H9 (cell line): ENCODE measurements around the gene UBAC2. TPM values are rescaled to one million over a fixed set of nuclear protein-coding genes. Genes with fewer than 3 reads are reported as not detected.

Experiments used
- DNase-seq: peaks from one replicate; pipeline ENCODE4 v3.0.0-alpha.2; 2017
- H2AFZ ChIP-seq: one replicate; pipeline ENCODE4 v1.6.1; 2013; ENCODE audit warnings: mild to moderate bottlenecking, low read length, control low read depth, moderate library complexity
- H2AK5ac ChIP-seq: 2 replicates; pipeline ENCODE4 v1.6.1; 2013; ENCODE audit warnings: low read length, control low read depth, mixed read lengths; ENCODE audit not compliant: insufficient read length
- H2BK120ac ChIP-seq: one replicate; pipeline ENCODE4 v1.6.1; 2013; ENCODE audit warnings: low read depth, mild to moderate bottlenecking, low read length, control low read depth, inconsistent platforms; ENCODE audit not compliant: poor library complexity, severe bottlenecking
- H2BK12ac ChIP-seq: 2 replicates; pipeline ENCODE4 v1.6.1; 2013; ENCODE audit warnings: low read length, control low read depth, mixed read lengths, low read depth; ENCODE audit not compliant: insufficient read length
- H2BK15ac ChIP-seq: 2 replicates; pipeline ENCODE4 v1.6.1; 2013; ENCODE audit warnings: low read depth, low read length, control low read depth
- H2BK20ac ChIP-seq: one replicate; pipeline ENCODE4 v1.6.1; 2013; ENCODE audit warnings: low read depth, mild to moderate bottlenecking, low read length, control low read depth, inconsistent platforms; ENCODE audit not compliant: poor library complexity, severe bottlenecking
- H2BK5ac ChIP-seq: 2 replicates; pipeline ENCODE4 v1.6.1; 2013; ENCODE audit warnings: low read length, control low read depth, mixed read lengths; ENCODE audit not compliant: insufficient read length
- H3K14ac ChIP-seq: 2 replicates; pipeline ENCODE4 v1.6.1; 2013; ENCODE audit warnings: low read length, control low read depth; ENCODE audit not compliant: insufficient read depth
- H3K18ac ChIP-seq: 2 replicates; pipeline ENCODE4 v1.6.1; 2013; ENCODE audit warnings: low read depth, mild to moderate bottlenecking, mixed read lengths, low read length, control low read depth; ENCODE audit not compliant: insufficient read length
- H3K23ac ChIP-seq: 2 replicates; pipeline ENCODE4 v1.6.1; 2013; ENCODE audit warnings: low read length, control low read depth, mixed read lengths, low read depth; ENCODE audit not compliant: insufficient read length
- H3K23me2 ChIP-seq: 2 replicates; pipeline ENCODE4 v1.6.1; 2013; ENCODE audit warnings: low read depth, mild to moderate bottlenecking, mixed read lengths, low read length, control low read depth; ENCODE audit not compliant: insufficient read length, poor library complexity, severe bottlenecking
- H3K27ac ChIP-seq: 2 replicates; pipeline ENCODE4 v1.5.1; 2013; ENCODE audit warnings: low read length, control low read depth, mixed read lengths, low read depth; ENCODE audit not compliant: insufficient read length
- H3K27me3 ChIP-seq: 2 replicates; pipeline ENCODE4 v1.6.1; 2013; ENCODE audit warnings: low read length, control low read depth, inconsistent platforms; ENCODE audit not compliant: insufficient read depth
- H3K4ac ChIP-seq: 2 replicates; pipeline ENCODE4 v1.6.1; 2013; ENCODE audit warnings: low read depth, mild to moderate bottlenecking, control low read depth, inconsistent platforms, low read length, moderate library complexity
- H3K4me1 ChIP-seq: 2 replicates; pipeline ENCODE4 v1.6.1; 2013; ENCODE audit warnings: low read length, control low read depth, inconsistent platforms; ENCODE audit not compliant: insufficient read depth
- H3K4me2 ChIP-seq: 2 replicates; pipeline ENCODE4 v1.6.1; 2013; ENCODE audit warnings: low read length, control low read depth, mixed read lengths; ENCODE audit not compliant: insufficient read length, insufficient read depth
- H3K56ac ChIP-seq: 2 replicates; pipeline ENCODE4 v1.6.1; 2013; ENCODE audit warnings: low read depth, mild to moderate bottlenecking, mixed read lengths, low read length, control low read depth; ENCODE audit not compliant: insufficient read length
- H3K79me1 ChIP-seq: 2 replicates; pipeline ENCODE4 v1.6.1; 2013; ENCODE audit warnings: low read depth, mild to moderate bottlenecking, moderate library complexity, low read length, control low read depth, inconsistent platforms; ENCODE audit not compliant: insufficient read depth, poor library complexity, severe bottlenecking
- H3K79me2 ChIP-seq: 2 replicates; pipeline ENCODE4 v1.6.1; 2013; ENCODE audit warnings: low read length, control low read depth, inconsistent platforms; ENCODE audit not compliant: insufficient read depth
- H3K9ac ChIP-seq: 2 replicates; pipeline ENCODE4 v1.6.1; 2013; ENCODE audit warnings: low read length, control low read depth, mixed read lengths; ENCODE audit not compliant: insufficient read length; ENCODE audit errors: extremely low read depth
- H3K9me3 ChIP-seq: one replicate; pipeline ENCODE4 v1.6.1; 2013; ENCODE audit warnings: low read depth, low read length, inconsistent platforms; ENCODE audit not compliant: control insufficient read depth
- H3T11ph ChIP-seq: one replicate; pipeline ENCODE4 v1.6.1; 2013; ENCODE audit warnings: mild to moderate bottlenecking, low read length, control low read depth, inconsistent platforms
- H4K20me1 ChIP-seq: one replicate; pipeline ENCODE4 v1.6.1; 2013; ENCODE audit not compliant: control insufficient read depth, insufficient read length, insufficient read depth
- H4K5ac ChIP-seq: 2 replicates; pipeline ENCODE4 v1.6.1; 2013; ENCODE audit warnings: low read depth, mild to moderate bottlenecking, mixed read lengths, low read length, control low read depth; ENCODE audit not compliant: insufficient read length
- H4K8ac ChIP-seq: replicated peaks from 2 replicates; pipeline ENCODE4 v1.6.1; 2013; ENCODE audit warnings: low read length, control low read depth, mixed read lengths, low read depth; ENCODE audit not compliant: insufficient read length
- H4K91ac ChIP-seq: 2 replicates; pipeline ENCODE4 v1.6.1; 2013; ENCODE audit warnings: low read depth, mild to moderate bottlenecking, moderate library complexity, mixed read lengths, low read length, control low read depth; ENCODE audit not compliant: insufficient read length
- H3K27ac Mint-ChIP-seq, 3 experiments: 2 replicates in 2 of 3; 3 replicates in 1 of 3; pipeline ENCODE4 v1.8.0; 2020 to 2021; ENCODE audit warnings: mixed read lengths in 3 of 3, mild to moderate bottlenecking in 1 of 3, moderate library complexity in 1 of 3
- H3K27me3 Mint-ChIP-seq: 2 replicates; pipeline ENCODE4 v1.8.0; 2021; ENCODE audit warnings: low read depth, mild to moderate bottlenecking, moderate library complexity, mixed read lengths
- H3K36me3 Mint-ChIP-seq, 3 experiments: 2 replicates in 2 of 3; 3 replicates in 1 of 3; pipeline ENCODE4 v1.8.0; 2020 to 2021; ENCODE audit warnings: low read depth in 3 of 3, mixed read lengths in 3 of 3; ENCODE audit not compliant: insufficient read depth in 1 of 3
- H3K4me1 Mint-ChIP-seq, 2 experiments: 2 replicates each; pipeline ENCODE4 v1.8.0; 2020; ENCODE audit warnings: mixed read lengths in 2 of 2
- H3K4me3 Mint-ChIP-seq, 2 experiments: 2 replicates in 1 of 2; 3 replicates in 1 of 2; pipeline ENCODE4 v1.8.0; 2020 to 2021; ENCODE audit warnings: mild to moderate bottlenecking in 2 of 2, mixed read lengths in 2 of 2, moderate library complexity in 1 of 2
- H3K9me3 Mint-ChIP-seq, 2 experiments: 2 replicates in 1 of 2; 3 replicates in 1 of 2; pipeline ENCODE4 v1.8.0; 2020; ENCODE audit warnings: mild to moderate bottlenecking in 2 of 2, mixed read lengths in 2 of 2, moderate library complexity in 1 of 2
- WGBS: extraction: QIAGEN DNeasy Blood & Tissue Kit; methylation state at CpG from one replicate; pipeline ENCODE4 v1.1.7; 2013; ENCODE audit warnings: missing lambda C conversion rate, low lambda C conversion rate, mixed read lengths; ENCODE audit not compliant: insufficient read length; ENCODE audit errors: extremely low coverage; 5-methylcytosine and 5-hydroxymethylcytosine counted together
- total RNA-seq: library from RNA; stranded (reverse); gene quantifications from 2 replicates; pipeline ENCODE4 v1.2.1, GENCODE V29; 2021
- TF ChIP-seq, protein P1 (sequence below): fragments of 200-600 bp; sonication (generic); conservative IDR thresholded peaks from 3 replicates; pipeline ENCODE4 v1.8.0; 2021; ENCODE audit warnings: antibody characterized with exemption, mild to moderate bottlenecking

Gene UBAC2
- total RNA-seq, 1 experiment from 2014 or later = 52.3 TPM

DNA sequence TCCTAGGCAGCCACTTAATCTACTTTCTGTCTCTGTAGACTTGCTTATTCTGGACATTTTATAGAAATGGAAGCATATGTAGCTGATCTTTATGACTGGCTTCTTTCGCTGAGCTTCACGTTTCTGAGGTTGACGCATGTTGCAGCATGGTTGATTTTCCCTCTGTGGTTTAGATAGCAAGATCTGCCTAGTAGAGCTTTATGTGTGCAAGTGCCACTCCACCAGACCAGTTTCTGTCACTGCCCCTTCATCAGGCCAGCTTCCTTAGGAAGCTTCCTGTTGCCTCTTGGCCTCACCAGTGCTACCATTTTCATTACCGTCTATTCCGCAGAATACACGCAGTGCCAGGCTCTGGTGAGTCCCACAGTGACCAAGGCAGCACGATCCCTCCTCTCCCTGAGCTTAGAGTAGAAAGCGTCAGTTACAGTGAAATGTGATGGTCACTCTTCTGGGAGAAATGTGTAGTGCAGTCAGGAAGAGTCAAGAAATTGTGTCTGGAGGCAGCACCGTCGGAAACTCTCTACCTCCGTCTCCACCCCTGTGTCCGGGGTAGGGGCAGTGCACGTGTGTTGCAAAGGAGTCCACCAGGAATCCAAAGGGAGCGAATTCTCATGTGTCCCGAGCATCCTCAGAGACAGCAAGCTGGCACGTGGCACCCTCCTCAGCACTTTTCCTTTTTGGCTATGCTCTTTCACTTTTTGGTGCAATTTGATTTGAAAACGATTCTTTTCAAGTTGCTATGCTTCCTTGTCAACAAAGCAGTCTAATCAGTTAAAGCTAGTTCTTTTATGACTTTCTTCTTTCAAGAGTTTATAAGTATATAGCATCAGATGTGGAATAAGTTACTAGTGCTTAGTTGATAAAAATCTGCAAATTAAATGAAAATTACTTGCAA is 151.9 kb downstream of the UBAC2 start:
- H3K4me1 ChIP-seq = no peaks in the 10 kb centered on the region
- no peak overlapping the region for H4K8ac ChIP-seq
- no peak overlapping the region for H2AK5ac ChIP-seq
- WGBS = no CpG with 5 or more reads among the region's 17 CpGs
- H2BK15ac ChIP-seq = no peak overlapping the region
- Mint-ChIP-seq H3K9me3 (no peaks in the 10 kb centered on the region), H3K27me3 (no peaks in the 10 kb centered on the region), H3K27ac (no peak overlapping the region), H3K4me3 (no peak overlapping the region), H3K36me3 (peaks cover 5 to 46% (median 32%) of the 10 kb centered on the region in 3 experiments; a peak in 6 of 7 replicates), H3K4me1 (no peaks in the 10 kb centered on the region)
- H3K14ac ChIP-seq = no peak overlapping the region
- H2BK5ac ChIP-seq = no peak overlapping the region
- H3K9me3 ChIP-seq = no peaks in the 10 kb centered on the region
- H4K20me1 ChIP-seq = no peaks in the 10 kb centered on the region
- no peak overlapping the region for H3K4ac ChIP-seq
- no peak overlapping the region for H3K23ac ChIP-seq
- H4K91ac ChIP-seq = no peak overlapping the region
- H3K18ac ChIP-seq = no peak overlapping the region
- H3K79me1 ChIP-seq = no peaks in the 10 kb centered on the region
- H3K27ac ChIP-seq = no peak overlapping the region
- H2BK12ac ChIP-seq = no peak overlapping the region
- H3K27me3 ChIP-seq = no peaks in the 10 kb centered on the region
- no peaks in the 10 kb centered on the region for H3K79me2 ChIP-seq
- DNase-seq = no peak
- TF ChIP-seq, protein P1, sequence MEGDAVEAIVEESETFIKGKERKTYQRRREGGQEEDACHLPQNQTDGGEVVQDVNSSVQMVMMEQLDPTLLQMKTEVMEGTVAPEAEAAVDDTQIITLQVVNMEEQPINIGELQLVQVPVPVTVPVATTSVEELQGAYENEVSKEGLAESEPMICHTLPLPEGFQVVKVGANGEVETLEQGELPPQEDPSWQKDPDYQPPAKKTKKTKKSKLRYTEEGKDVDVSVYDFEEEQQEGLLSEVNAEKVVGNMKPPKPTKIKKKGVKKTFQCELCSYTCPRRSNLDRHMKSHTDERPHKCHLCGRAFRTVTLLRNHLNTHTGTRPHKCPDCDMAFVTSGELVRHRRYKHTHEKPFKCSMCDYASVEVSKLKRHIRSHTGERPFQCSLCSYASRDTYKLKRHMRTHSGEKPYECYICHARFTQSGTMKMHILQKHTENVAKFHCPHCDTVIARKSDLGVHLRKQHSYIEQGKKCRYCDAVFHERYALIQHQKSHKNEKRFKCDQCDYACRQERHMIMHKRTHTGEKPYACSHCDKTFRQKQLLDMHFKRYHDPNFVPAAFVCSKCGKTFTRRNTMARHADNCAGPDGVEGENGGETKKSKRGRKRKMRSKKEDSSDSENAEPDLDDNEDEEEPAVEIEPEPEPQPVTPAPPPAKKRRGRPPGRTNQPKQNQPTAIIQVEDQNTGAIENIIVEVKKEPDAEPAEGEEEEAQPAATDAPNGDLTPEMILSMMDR = no peak
- no peak overlapping the region for H3K56ac ChIP-seq
- H2BK120ac ChIP-seq = no peak overlapping the region
- no peak overlapping the region for H3K9ac ChIP-seq
- H2BK20ac ChIP-seq = no peak overlapping the region
- no peak overlapping the region for H3K4me2 ChIP-seq
- H3K23me2 ChIP-seq = no peaks in the 10 kb centered on the region
- H2AFZ ChIP-seq = no peak overlapping the region
- H4K5ac ChIP-seq = no peak overlapping the region
- no peak overlapping the region for H3T11ph ChIP-seq
